NCI-H187 (cell line): Measurements from ENCODE around the gene JAKMIP1.

Source experiments
- DNase-seq, 2 experiments: peaks; one replicate each; lab custom pipeline; 2025; lab: John Stamatoyannopoulos, UW

Gene JAKMIP1

DNA sequence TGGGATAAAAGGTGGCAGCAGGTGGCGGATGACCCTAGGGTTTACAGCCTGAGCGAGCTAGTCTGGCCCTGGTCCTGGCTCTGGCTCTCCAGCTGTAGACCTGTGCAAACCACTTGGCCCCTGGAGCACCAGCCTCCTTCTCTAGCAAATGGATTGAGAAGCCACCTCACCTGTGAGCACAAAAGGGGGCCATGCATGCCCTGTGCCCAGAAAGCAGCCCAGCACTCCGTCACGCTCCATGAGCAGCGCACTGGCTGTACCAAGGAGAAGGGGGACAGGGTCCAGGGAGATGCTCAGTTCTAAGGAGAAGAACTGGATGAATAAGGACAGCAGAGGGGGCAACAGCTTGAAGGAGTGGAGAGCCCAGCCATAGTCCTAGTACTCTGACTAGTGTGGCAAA lies 135.2 kb downstream of the JAKMIP1 start:
- DNase-seq: no peak

DNA sequence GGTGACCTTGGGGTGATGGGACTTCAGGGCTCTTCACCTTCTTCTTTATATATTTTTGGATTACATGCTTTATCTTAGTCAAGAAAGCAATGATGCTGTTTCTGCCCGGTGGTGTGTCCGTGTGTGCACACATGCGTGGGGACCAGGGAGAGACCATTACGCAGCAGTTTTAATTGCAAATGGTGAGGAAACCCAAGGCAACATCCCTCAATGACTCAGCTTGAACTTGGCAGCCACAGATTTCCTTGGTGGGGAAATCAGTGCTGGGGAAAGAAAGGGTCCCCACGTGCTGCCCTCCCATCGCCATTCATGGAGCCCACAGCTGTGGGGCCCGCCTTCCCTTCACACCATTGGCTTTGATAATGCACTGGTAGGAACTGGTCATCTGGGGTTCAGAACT lies 136.0 kb downstream of the JAKMIP1 start:
- DNase-seq: no peak

- DNase-seq: no peak
Observed at GRCh38 chr4:6063684-6064083, 136.7 kb downstream of the JAKMIP1 start.

GRCh38 chr4:6062133-6062532 lies 138.2 kb downstream of the JAKMIP1 start:
- no peak for DNase-seq

DNA sequence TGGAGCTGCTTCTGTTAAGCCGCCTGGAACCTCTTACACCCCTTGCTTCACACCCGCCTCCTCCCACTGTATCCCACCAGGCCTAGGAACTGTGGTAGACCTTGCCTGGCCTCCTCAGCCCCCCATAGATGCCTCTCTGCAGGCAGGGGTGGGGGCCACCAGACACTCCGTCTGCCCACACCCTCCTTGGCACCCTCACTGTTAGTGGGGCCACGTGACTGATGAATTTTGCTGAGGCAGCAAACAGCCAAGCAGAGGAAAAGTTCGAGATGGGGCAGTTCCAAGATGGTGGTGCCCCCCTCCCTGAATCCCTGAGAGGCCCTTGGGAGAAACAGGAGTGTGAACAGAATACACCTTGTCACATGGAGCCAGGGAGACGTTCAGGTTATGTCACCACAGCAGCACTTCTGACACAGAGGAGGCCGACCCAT lies 141.0 kb downstream of the JAKMIP1 start:
- no peak for DNase-seq

DNA sequence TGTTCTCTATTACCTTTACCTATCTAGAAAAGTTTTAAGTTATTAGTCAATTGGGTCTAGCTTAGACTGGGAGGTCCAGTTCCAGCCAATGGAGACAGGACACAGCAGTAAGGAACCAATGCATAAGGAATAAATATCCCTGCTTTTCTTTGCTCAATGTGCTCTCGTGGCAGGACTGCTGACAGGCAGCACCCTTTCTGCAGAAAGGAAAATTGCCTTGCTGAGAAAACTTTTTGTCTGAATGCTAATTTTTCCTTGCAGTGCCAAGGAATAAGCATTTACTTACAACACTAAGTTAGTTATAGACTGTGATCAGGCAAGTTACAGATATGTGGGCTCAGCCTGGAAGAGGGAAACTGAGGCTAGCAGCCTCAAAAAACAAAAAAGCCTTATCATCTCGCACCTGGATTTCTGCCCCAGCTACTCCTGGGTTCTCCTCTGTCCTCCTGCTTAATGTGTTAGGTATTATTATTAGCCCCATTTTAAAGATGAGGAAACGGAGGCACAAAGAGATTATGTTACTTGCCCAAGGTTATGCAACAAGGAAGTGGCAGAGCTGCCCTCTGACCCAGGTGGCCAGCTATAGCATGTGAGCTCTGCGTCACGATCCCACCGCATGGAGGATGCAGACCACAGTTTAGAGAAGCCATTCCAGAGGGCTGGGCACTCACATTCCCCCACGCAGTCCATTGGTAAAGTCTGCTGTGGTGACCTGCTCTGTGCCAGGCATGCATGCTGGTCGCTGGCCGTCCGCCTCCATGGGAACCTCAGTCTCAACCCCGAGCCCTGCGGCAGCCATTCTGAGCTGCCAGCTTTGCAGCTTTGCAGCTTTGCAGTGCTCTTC lies 141.6 kb downstream of the JAKMIP1 start:
- no peak for DNase-seq

DNA sequence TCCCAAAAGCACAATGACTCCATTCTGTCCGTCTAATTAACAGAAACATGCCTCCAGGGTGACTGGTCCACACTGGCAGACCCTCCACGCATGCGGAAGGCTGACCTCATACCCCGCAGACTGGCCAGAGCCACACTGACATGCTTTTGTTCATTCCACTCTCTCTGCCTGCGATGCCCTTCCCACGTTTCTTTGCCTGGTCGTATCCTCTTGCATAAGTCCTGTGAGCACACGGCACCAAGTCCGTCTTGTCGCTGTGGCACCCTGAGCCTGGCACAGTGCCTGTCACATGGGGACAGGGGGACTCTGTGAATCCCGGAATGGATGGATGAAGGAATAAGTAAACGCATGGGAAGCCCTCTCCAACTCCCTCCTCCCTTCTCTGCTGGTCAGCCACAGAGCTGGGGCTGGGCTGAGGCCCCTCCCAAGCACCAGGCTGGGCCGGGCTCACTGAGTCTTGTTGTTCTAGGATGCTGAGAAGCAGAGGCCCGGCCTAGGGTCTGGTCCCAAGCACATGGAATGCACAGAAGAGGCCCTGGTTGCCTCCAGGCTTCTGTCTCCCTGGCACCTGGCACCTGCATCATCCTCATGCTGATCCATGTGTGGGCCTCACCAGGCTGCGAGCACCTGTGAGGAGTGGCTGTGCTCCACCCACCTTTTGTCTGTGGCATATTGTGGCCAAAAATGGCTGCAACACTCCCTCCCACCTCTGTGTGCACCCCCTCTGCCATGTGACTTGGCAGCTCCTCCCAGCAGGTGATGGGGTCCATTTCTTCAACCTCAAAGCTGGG lies 143.2 kb downstream of the JAKMIP1 start:
- no peak for DNase-seq

DNA sequence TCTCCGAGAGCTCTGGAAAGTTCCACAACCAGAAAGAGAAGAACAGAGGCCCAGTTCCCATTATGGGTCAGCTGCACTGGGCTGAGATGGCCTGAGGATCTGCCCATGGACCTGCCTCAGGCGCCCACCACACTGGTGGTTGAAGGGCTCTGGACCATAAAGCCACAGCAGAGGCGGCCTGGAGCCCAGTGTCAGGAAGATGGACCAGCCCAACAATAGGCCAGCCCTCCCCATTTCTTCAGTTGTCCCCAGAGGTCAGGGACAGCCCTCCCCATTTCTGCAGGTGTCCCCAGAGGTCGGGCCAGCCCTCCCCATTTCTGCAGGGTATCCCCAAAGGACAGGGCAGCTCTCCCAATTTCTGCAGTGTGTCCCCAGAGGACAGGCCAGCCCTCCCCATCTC lies 144.9 kb downstream of the JAKMIP1 start:
- no peak for DNase-seq

DNA sequence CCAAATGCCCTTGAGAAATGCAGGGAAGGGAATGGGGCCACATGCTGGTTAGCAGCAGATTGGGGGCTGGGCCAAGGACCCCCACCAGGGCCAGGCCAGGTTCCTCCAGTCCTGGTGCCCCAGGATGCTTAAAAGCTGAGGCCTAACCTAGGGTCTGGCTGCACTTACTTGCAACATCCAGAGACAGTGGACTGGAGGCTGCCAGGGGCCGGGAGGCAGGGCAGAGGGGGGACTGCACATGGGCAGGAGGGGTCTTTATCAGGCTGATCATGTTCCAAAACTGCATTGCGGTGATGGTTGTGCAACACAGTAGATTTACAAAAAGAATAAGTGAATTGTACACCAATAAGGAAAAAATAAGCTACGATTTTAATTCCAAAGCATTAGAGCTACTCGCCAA lies 145.3 kb downstream of the JAKMIP1 start:
- no peak for DNase-seq

DNA sequence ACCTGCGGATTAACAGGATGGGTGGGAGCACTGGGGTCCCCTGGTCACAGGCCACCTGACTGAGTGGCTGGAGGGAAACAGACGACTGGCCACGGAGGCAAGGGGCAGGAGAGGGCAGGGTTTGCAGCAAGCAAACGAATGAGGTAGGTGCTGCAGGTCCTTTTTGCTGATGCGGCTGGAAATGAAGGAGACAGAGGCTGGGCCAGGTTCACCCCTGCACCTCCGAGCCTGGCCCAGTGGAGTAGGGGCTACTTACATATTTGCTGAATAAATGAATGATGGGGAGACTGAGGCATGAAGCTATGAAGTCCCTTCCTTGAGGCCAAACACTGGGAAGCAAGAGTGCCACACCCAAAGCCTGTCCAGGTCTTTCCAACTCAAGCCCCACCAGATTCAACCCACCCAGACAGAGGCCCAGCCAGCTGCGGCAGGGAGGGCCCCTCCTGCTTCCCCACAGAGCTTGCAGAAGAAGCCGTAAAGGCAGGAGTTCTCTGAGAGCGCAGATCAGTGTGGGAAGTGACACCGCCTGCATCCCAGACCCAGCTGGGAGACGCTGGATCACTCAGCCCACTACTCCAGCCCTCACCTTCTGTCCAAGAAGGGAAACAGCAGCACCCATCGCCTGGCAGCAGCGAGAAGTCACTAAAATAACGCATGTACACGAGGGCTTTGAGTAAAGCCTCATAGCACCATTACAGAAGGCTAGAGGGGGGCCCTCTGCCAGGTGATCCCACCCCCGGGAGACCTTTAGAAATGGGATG lies 146.0 kb downstream of the JAKMIP1 start:
- DNase-seq: no peak

- DNase-seq: no peak
Observed at GRCh38 chr4:6052679-6053078, 147.7 kb downstream of the JAKMIP1 start.

- no peak for DNase-seq
Observed at GRCh38 chr4:6050551-6050950, 149.8 kb downstream of the JAKMIP1 start.

GRCh38 chr4:6049985-6050384 lies 150.4 kb downstream of the JAKMIP1 start:
- no peak for DNase-seq

GRCh38 chr4:6049278-6049677 lies 151.1 kb downstream of the JAKMIP1 start:
- no peak for DNase-seq

DNA sequence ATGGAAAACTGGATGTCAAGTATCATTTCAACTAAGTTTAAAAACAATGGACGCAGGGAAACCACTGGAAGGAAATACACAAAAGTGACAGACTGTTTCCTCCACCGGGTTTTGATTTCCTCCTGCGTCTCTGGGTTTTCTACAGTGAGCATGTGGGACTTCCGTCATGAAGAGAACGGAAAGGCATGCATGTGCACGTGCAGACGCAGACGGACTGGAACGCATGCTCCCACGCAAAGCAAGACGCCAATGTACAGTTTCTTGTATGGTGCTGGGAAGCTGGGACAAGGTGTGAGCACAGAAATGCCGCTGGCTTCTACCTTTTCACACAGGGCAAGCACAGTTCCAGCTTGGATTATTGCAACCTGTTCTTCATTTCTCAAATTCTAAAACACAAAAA lies 151.8 kb downstream of the JAKMIP1 start:
- DNase-seq: no peak

GRCh38 chr4:6047130-6047673 lies 153.1 kb downstream of the JAKMIP1 start:
- DNase-seq: no peak

DNA sequence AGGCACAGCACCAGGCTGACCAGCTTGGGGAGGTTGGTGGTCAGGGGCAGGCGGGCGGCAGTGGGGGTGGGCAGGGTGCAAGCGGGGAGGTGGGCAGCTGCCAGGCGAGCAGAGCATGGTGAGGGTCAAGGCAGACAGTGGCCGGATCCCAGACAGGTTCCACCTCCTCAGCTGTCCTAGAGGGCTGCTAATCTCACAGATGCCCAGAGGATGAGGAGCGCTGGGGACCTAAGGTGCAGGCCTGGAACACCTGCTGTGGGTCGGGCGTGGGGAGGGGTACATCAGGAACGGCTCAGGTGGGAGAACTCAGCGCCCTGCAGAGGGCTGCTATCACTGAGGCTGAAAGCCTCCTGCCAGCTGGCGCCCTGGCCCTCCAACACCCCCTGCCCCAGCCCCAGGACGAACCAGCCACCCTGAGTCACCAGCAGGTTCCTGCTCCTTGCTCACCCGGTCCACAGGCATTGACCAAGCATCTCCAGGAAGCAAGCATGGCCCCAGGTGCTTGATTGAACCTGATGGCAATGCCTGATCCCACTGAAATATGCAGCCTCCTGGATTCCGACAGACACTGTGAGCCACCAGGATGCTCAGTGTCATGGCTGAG lies 153.7 kb downstream of the JAKMIP1 start:
- DNase-seq: no peak

- DNase-seq: no peak
Observed at GRCh38 chr4:6044805-6045204, 155.5 kb downstream of the JAKMIP1 start.

DNA sequence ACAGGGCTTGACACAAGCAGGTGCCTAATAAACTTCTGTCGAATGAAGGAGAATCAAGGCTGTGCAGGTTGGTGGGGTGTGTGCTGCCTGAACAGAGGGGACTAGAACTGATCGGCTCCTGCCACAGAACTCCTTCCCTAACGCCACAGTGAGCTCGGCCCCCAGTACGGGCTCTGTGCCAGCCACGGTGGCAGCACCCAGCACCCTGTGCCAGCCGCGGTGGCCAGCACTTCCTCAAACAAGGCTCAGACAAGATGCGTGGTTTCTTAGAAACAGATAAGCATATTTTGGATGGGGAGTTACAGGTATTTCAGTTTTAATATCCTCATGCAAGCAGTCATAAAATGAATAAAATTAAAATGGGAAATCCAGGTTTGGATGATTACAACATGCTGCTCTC lies 156.1 kb downstream of the JAKMIP1 start:
- no peak for DNase-seq

DNA sequence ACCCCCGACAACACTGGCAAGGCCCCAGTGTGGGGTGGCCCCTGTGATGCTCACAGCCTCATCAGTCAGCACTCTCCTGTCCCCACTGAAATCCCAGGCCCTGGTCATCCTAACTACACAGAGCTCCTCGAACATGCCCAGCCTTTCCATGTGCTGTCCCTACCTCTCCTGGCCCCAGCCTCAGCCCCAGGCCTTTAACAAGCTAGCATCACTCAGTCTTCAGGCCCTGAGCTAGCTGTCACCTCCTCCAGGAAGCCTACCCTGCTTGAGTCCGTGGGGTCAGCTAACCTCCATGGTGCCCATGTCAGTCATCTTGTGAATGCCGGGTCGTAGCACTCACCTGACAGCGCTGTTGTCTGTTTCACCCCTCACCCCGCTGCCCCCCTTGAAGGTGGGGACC lies 156.5 kb downstream of the JAKMIP1 start:
- no peak for DNase-seq

DNA sequence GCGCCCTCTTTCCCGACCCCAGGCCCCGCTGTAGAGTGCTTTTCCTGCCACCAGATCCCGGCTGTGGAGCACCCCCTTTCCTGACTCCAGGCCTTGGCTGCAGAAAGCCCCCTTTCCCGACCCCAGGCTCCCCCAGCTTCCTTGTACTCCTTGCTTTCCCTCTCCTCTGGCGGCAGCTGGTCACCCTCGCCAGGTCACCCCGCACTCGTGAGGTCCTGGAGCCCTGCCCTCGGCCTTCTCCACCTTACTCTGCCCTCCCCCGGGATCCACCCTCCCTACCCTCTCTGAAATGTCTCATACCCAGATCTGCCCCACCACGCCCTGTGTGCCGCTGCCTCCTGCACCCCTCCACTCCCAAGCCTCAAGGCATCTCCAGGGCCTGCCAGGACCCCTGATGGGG lies 157.2 kb downstream of the JAKMIP1 start:
- no peak for DNase-seq
